NCI-H146 (cell line): ENCODE results near the gene TRIM73.
"Not testable (repeated sequence)": the region's sequence is repeated elsewhere in the genome, so short reads cannot be mapped to it uniquely, and the experiment has no call there.

ENCODE experiments used
- DNase-seq: peaks from one replicate; lab custom pipeline; 2025; lab: John Stamatoyannopoulos, UW

TRIM73 gene

DNA sequence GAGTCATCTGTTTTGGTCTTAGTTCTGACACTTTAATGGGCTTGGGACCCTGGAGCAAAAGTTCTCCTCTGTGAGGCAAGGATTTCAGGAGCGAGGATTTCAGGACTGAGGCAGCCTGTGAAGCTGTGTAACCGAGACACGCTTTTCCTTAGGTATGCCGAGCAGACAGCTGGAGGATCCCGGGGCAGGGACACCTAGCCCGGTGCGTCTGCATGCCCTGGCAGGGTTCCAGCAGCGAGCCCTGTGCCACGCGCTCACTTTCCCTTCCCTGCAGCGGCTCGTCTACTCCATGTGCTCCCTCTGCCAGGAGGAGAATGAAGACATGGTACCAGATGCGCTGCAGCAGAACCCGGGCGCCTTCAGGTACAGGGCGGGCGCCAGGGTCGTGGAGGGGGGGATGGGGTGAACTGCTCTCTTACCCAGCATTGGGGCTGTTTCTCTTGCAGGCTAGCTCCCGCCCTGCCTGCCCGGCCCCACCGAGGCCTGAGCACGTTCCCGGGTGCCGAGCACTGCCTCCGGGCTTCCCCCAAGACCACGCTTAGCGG, 20.5 kb downstream of the TRIM73 start:
- not testable (repeated sequence) for DNase-seq

DNA sequence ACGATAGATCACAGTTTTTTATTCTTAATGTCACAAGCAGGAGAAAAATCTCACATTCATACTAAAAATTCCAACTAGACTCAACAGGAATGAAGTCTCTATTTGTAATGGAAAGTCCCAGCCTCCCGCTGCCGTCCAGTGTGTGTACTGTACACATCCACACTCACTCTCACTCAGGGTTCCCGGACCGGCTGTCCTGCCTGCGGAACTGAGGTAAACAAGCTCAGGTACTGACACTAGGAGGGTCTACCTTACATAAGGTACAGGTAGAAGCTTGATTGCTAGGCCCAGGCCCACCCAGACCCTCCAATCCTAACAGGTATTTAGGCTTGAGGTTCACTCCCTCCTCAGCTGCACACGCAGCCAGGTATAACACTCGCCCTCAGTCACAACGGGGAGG, 21.4 kb downstream of the TRIM73 start:
- not testable (repeated sequence) for DNase-seq

DNA sequence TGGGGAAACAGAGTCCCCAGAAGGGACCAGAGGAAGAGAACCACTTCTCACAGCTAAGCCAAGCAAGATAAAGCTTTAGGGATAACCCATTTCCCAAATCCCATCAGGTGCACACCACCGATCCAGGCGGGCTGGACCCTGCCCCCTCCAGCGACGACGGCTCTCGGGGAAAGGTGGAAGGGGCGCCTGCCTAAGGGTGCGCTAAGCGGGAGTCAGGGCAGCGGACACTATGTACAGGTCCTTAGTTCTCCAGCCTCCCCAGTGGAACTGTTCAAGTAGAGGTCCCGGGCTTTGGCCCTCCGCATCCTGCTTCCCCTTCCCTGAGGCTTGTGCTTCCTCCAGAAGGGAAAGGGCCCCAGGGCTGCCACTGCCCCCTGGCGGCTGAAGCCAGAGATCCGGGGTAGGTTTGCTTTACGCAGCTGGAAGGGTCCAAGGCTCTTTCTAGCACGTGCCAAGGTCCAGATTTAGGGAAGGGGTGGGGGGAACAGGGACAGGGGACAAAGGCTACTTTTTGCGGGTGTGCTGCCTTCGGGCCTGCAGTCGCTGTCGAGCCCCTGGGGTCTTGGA, 22.9 kb downstream of the TRIM73 start:
- DNase-seq, result not testable (repeated sequence)

- DNase-seq, result not testable (repeated sequence)
Measured at GRCh38 chr7:75419210-75419609, 23.8 kb downstream of the TRIM73 start.

DNA sequence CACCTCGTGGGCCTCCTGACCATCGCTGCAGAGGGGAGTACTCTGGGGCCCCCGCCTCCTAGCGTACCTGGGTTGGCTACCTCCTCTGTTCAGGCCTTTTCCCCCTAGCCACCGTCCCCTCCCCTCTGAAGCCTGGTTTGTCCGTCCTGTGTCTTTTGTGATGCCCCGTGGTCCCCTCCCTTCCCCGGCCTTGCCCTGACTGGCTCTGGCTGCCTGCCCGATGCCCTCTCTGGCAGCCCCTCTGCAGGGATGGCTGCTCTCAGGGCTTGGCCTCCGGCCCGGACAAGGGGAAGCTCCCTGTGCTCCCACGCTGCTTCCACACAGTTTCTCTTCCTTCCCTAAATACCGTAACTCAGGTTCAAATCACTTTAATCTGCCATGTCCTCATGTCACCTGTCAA, 24.3 kb downstream of the TRIM73 start:
- DNase-seq, result not testable (repeated sequence)

DNA sequence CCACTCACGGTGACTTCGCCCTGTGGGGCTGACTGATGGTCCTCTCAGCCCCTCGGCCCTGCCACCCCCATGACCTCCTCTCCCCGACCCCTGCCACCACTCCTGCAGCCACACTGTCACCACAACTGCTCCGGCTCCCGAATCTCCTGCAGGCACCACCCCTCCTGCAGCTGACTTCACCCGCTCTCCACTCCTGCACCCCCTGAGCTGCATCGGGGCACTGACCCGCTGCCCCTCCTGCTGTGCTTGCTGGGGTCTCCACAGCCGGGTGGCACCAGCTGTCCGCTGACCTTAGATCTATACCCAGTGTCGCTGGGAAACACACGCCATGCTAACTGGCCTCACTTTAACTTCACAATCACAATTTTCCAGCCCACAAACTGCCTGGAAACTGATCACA, 24.7 kb downstream of the TRIM73 start:
- not testable (repeated sequence) for DNase-seq

GRCh38 chr7:75421798-75422710, 26.6 kb downstream of the TRIM73 start:
- DNase-seq, result not testable (repeated sequence)

DNA sequence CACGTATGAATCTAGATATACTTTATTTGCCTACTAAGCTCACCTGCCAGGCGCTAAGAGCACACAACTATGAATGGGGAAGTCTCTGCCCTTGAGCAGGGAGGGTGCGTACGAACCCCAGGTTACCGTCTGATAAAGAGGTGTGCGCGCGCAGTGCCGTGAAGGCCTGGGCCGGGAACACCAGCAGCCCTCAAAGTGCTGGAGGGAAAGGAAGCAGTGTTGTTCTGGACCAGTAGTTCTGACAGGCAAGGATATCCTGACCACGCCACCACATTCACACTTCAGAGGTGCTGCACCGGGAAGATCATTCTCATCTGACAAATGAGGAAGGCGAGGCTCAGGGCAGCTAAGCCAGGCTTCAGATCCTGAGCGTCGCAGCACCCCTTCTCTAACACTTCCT, 28.1 kb downstream of the TRIM73 start:
- not testable (repeated sequence) for DNase-seq

DNA sequence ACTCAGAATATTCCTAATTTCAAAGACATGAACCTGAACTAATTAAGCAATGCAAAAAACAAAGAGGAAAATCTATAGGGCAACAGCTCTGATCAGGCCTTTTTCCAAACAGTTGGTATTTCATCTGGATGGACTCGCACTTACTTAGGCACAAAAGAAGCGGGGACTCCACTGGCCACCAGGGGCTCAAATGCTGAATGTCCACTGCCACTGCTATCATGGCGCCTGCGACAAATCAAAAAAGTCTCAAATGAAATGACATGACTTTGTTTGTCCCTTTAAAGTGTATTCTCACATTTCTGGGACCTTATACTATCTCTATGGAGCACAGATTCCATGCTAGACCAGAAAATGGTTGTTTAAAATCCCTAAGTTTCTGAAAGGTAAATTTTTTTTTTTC, 43.6 kb downstream of the TRIM73 start:
- DNase-seq, result not testable (repeated sequence)

DNA sequence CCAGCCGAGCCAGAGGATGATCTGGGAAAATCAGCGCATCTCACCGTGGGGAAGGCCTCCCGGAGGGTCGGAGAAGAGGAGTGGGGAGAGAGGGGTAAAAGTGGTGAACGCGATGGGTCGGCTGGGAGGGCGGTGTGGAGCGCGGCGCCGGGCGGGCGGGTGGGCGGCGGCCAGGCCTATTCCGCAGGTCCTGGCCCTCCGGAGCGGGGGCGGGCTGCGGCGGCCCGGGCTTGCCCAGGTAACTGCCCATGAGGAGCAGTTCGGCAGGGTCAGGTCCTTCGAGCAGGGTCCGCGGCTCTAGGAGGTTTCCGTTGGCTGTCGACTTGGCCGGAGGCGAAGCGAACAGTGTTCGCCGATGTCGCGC, 46.7 kb downstream of the TRIM73 start:
- not testable (repeated sequence) for DNase-seq

- DNase-seq, result peak; percentile 6
Measured at GRCh38 chr7:75442465-75443111, 47.2 kb downstream of the TRIM73 start.

GRCh38 chr7:75449946-75450345, 54.5 kb downstream of the TRIM73 start:
- DNase-seq, result not testable (repeated sequence)

- DNase-seq, result not testable (repeated sequence)
Measured at GRCh38 chr7:75452494-75452955, 57.1 kb downstream of the TRIM73 start.
